ENCODE data around the gene NEBL.
A peak's percentile ranks its signal among the peaks of the same experiment; 100 is the strongest.

The NEBL gene

GRCh38 chr10:20822825-20823224 is 74.3 kb downstream of the NEBL start:
- in situ Hi-C loops (cut with HindIII; ENCODE audit: low pct_ligation_motif_present, low pct_unique_long_range_greater_than_20kb, low sequenced_read_pairs), result no loop called here
- no peak for DNase-seq

- in situ Hi-C loops (cut with HindIII; ENCODE audit: low pct_ligation_motif_present, low pct_unique_long_range_greater_than_20kb, low sequenced_read_pairs), result no loop called here
- no peak for DNase-seq
These were observed 79.5 kb downstream of the NEBL start for GRCh38 chr10:20817646-20818045.

DNA sequence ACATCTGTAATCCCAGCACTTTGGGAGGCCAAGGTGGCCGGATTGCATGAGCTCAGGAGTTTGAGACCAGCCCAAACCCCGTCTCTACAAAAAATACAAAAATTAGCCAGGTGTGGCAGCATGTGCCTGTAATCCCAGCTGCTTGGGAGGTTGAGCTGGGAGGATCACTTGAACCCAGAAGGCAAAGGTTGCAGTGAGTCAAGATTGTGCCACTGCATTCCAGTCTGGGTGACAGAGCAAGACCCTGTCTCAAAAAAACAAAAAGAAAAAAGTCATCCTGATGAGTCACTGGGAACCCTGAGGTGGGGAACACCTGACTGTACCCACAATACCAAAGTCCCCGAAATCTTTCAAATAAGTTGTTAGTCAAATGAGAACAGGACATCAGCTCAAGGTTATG is 80.0 kb downstream of the NEBL start:
- in situ Hi-C loops (cut with HindIII; ENCODE audit: low pct_ligation_motif_present, low pct_unique_long_range_greater_than_20kb, low sequenced_read_pairs), result no loop called here
- no peak for DNase-seq

- DNase-seq, result no peak
- in situ Hi-C loops (cut with HindIII; ENCODE audit: low pct_ligation_motif_present, low pct_unique_long_range_greater_than_20kb, low sequenced_read_pairs), result no loop called here
These were observed 83.0 kb downstream of the NEBL start for GRCh38 chr10:20814116-20814515.

- in situ Hi-C loops (cut with HindIII; ENCODE audit: low pct_ligation_motif_present, low pct_unique_long_range_greater_than_20kb, low sequenced_read_pairs), result no loop called here
- no peak for DNase-seq
These were observed 86.0 kb downstream of the NEBL start for GRCh38 chr10:20811131-20811530.

DNA sequence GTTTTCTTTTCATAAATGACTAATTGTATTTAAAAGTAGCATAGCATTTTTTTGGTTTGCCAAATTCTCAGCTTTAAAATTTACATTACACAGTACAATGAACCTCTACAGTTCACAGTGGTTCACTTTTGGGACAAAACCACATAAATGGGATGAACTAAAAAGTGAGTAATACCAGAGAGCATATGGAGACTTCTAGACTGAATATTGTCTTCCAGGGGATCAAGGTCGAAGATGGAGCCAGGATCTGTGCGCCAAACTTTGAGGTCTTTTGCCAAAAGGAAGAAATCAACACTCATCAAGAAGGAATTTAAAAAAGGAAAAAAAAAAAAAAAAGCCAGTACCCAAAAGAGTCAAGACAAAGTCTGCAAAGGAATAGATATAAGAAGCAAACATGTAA is 87.5 kb downstream of the NEBL start:
- no peak for DNase-seq
- in situ Hi-C loops (cut with HindIII; ENCODE audit: low pct_ligation_motif_present, low pct_unique_long_range_greater_than_20kb, low sequenced_read_pairs), result no loop called here

DNA sequence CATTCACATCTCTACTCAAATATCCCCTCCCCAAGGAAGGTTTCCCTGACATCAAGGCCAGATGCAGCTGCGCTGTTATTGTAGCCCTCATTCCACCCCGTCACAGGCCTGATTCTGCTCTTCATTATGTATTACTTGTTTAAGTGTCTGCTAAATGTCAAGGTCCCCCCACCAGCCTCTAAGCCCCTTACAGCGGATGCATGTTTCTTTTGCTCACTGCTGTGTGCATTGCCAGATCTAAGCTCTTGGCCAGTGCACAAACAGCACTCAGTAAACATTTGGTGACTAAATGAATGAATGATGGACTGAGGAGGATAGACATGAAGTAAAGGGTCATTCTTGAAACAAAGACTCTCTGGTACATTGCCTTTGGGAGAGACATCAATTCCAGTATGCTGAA is 90.6 kb downstream of the NEBL start:
- DNase-seq, result no peak
- in situ Hi-C loops (cut with HindIII; ENCODE audit: low pct_ligation_motif_present, low pct_unique_long_range_greater_than_20kb, low sequenced_read_pairs), result no loop called here

GRCh38 chr10:20797290-20797689 is 99.8 kb downstream of the NEBL start:
- in situ Hi-C loops (cut with HindIII; ENCODE audit: low pct_ligation_motif_present, low pct_unique_long_range_greater_than_20kb, low sequenced_read_pairs), result no loop called here
- DNase-seq, result no peak

DNA sequence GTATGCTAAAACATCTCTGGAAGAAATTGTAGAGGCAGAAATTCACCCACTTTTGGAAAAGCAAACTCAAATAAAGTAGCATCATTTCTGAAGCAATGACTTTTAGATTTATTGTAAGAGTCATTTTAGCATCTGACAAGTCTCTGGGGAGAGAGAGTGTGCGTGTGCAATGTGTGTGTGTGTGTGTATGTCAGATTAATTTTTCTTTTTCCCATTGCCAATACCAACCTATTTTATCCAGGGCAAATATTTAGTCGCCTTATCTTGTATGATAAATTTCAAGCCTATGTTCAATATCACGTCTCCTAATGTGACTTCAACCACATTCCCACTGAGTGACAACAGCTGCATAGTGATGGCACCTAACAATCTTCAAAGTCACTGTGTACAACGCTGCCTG is 101.7 kb downstream of the NEBL start:
- in situ Hi-C loops (cut with HindIII; ENCODE audit: low pct_ligation_motif_present, low pct_unique_long_range_greater_than_20kb, low sequenced_read_pairs), result no loop called here

DNA sequence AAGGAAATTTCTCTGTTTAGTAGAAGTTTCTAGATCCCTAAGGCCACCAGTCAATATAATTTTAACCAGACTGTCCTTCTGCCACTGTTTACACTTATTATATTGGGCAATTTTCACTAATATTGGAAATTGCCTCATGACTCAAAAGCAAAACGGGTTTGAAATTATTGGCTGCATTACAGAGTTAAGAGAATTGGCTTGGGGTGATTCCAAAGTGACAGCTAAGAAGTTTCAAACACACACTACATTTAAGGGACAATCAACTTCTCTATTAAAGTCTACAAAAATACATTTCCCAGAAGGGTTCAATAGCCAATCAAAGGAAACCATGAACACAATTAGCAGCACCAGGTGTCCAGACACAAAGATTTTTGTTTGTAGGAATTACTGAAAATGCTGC is 111.9 kb downstream of the NEBL start:
- no peak for DNase-seq
- in situ Hi-C loops (cut with HindIII; ENCODE audit: low pct_ligation_motif_present, low pct_unique_long_range_greater_than_20kb, low sequenced_read_pairs), result no loop called here

More for the DNA sequence above, 101.7 kb downstream of the NEBL start:
- DNase-seq, result no peak

GRCh38 chr10:20778008-20778757 is 118.9 kb downstream of the NEBL start:
- in situ Hi-C loops (cut with HindIII; ENCODE audit: low pct_ligation_motif_present, low pct_unique_long_range_greater_than_20kb, low sequenced_read_pairs), result no loop called here
- no peak for DNase-seq

DNA sequence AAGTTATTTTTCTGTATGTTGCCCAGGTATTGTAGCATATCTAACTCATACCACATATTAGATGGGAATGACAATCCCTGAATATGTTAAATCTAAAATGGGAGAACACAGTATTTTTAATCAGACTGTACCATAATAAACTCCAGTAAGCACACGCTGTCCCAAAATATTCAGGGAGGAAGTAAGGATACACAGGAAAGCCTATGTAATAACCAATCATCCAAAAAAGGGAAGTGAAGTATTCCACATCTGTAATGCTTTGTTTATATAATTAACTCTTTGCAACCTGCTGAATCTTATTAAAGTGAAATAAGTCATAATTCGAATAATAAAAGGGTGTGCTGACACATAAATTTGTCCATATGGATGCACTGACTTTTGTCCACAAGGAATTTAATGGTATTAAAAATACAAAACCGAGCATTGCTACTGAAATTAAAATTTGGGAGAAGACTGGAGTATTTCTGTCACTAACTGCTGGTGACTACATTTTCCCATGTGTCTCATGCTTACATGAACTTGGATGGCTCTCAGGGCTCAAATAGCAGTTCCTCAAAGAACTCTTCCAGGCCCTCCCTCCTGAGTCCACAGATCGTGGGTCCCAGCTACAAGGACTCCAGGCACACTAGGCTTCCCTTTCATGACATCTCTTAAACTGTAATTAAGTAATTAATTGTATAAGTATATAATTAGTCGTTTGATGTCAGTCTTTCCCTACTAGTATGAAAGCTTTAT is 120.6 kb downstream of the NEBL start:
- in situ Hi-C loops (cut with HindIII; ENCODE audit: low pct_ligation_motif_present, low pct_unique_long_range_greater_than_20kb, low sequenced_read_pairs), result no loop called here
- DNase-seq, result no peak

DNA sequence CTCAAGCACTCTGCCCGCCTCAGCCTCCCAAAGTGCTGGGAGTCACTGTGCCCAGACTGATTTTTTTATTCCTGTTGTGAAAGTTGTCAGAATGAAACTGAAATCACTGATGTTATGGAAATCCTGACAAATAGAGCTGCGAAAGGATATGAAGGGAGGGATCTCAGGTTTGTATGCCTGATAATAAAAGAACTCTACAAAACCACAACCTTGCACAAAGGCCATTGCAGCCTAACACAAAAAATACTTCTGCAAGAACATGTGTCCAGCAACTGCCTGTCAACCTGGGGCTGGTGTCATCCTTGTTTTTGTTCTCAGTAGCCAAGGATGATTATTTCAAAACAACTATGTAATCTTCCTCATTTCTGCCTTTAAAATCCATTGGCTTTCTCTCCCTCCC is 126.1 kb downstream of the NEBL start:
- DNase-seq, result no peak
- in situ Hi-C loops (cut with HindIII; ENCODE audit: low pct_ligation_motif_present, low pct_unique_long_range_greater_than_20kb, low sequenced_read_pairs), result no loop called here

- in situ Hi-C loops (cut with HindIII; ENCODE audit: low pct_ligation_motif_present, low pct_unique_long_range_greater_than_20kb, low sequenced_read_pairs), result no loop called here
- no peak for DNase-seq
These were observed 127.6 kb downstream of the NEBL start for GRCh38 chr10:20769481-20769880.

DNA sequence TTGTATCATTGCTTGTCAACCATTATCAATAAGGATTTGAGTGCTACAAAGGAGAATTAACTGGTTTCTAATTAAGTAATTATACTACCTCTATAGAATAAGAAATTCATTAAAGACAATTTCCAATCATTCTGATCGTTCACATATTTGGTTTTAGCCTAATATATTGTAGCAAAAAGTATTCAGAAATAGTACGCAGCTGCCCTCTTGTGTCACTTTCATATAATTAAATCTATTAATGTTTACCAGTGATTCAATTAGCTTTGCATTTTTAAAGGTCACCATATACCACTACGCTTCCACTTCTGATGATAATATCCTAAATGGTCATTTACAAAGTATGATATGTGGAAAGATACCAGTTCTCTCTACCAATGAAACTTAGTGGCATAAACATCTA is 128.3 kb downstream of the NEBL start:
- in situ Hi-C loops (cut with HindIII; ENCODE audit: low pct_ligation_motif_present, low pct_unique_long_range_greater_than_20kb, low sequenced_read_pairs), result no loop called here
- peak; percentile 14 for DNase-seq

DNA sequence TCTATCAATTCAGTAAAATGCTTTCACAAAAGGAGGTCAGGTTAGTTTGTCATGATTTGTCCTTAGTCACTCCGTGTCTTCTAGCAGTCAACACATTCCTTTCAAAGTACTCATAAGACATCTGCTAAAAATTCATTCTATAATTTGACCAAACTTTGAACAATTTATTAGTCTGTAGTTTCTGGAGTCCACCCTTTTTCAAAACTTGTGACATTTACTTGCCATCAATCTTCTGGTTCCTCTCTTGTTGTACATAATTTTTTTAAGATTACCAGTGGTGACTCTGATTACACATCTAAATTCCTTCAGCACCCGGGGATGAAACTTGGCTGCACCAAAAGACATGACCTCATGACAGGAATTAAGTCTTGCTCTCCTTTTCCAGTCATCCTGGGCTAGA is 130.1 kb downstream of the NEBL start:
- peak; percentile 6 for DNase-seq
- in situ Hi-C loops (cut with HindIII; ENCODE audit: low pct_ligation_motif_present, low pct_unique_long_range_greater_than_20kb, low sequenced_read_pairs), result no loop called here

DNA sequence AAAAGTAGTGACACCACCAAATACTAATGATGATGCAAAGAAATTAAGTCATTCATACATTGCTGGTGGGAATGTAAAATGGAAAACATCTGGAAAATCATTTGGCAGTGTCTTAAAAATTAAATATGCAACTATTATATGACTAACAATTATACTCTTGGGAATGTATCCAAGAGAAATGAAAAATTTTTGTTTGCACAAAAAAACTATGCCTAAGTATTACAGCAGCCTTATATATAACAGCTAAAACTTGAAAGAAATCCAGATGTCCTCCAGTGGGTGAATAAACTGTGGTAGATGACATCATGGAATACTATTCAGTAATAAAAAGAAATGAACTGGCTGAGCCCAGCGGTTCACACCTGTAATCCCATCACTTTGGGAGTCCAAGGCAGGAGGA is 132.0 kb downstream of the NEBL start:
- in situ Hi-C loops (cut with HindIII; ENCODE audit: low pct_ligation_motif_present, low pct_unique_long_range_greater_than_20kb, low sequenced_read_pairs), result no loop called here
- DNase-seq, result no peak

DNA sequence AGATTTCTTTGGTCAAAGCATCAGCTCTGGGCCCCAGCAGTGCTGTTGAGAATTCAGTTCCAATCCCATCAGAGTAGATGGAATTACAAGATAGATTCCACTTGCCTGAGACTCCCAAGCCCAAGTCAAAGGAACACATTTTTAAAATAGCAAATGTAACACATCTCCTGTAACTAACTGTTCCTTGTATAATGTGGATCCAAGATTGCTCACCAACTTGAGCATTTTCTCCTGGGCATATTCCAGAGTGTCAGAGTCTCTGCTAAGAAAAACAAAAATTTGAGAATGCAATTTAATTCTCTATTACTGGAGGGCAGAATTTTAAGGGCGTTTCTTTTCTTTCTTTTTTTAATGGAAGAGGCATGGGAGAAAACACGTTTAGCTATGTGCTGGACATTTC is 136.7 kb downstream of the NEBL start:
- no peak for DNase-seq
- in situ Hi-C loops (cut with HindIII; ENCODE audit: low pct_ligation_motif_present, low pct_unique_long_range_greater_than_20kb, low sequenced_read_pairs), result no loop called here

DNA sequence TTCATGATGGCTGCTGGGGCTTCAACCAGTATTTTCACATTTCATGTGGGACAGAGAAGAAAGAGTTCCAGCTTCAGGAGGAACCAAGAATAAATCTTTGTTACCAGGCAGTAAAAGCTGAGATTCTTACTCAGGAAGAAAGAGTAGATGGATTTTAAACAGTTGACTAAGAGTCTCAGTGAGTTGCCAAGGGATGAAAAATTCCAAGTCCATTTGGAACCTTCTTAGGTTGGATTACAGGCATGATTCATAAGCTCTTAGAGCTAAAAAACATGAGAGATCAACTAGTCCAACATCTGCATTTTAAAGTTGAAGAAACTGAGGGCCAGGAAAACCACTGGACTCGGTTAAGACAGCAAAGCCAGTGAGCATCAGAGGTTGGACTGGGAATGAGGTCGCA is 148.6 kb downstream of the NEBL start:
- no peak for DNase-seq
- in situ Hi-C loops (cut with HindIII; ENCODE audit: low pct_ligation_motif_present, low pct_unique_long_range_greater_than_20kb, low sequenced_read_pairs), result no loop called here

DNA sequence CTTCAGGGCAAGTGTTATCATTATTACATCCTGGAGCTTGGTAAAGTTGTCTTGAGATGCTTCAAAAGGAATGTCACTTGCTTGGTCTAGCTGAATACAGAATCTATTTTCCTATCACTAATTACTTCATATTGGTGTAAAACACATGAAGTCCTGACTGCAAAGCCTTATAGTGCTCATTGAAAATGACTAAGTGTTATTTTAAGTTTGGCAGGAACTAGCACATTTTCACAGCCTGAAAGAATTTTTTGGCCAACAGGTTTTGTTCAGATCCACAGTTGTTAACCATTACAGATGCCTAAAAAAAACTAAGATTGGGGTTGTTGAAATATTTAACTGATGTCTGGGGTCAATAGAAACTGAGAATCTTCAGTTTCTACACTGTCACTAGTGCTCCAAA is 149.3 kb downstream of the NEBL start:
- DNase-seq, result no peak
- in situ Hi-C loops (cut with HindIII; ENCODE audit: low pct_ligation_motif_present, low pct_unique_long_range_greater_than_20kb, low sequenced_read_pairs), result no loop called here
